IPS-NIHi11 (cell line): ENCODE data around the gene ACSF2.
"Not testable (repeated sequence)": the region's sequence is repeated elsewhere in the genome, so short reads cannot be mapped to it uniquely, and the experiment has no call there.

Experiments
- DNase-seq: peaks from one replicate; pipeline ENCODE4 v3.0.0; 2012; ENCODE audit warnings: mixed read lengths, low spot score

Gene ACSF2

DNA sequence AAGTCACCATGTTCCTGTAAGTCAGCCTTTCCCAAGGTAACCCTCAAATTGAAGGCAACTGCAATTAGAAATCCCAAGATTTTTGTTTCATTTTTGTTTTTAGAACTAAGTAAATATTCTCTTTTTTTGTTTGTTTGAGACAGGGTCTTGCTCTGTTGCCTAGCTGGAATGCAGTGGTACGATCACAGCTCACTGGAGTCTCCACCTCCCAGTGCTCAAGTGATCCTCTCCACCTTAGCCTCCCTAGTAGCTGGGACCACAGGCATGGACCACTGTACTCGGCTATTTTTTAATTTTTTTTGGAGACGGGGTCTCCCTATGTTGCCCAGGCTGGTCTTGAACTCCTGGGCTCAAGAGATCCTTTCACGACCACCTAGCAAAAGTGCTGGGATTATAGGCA, 18.1 kb upstream of the ACSF2 start:
- no peak for DNase-seq

DNA sequence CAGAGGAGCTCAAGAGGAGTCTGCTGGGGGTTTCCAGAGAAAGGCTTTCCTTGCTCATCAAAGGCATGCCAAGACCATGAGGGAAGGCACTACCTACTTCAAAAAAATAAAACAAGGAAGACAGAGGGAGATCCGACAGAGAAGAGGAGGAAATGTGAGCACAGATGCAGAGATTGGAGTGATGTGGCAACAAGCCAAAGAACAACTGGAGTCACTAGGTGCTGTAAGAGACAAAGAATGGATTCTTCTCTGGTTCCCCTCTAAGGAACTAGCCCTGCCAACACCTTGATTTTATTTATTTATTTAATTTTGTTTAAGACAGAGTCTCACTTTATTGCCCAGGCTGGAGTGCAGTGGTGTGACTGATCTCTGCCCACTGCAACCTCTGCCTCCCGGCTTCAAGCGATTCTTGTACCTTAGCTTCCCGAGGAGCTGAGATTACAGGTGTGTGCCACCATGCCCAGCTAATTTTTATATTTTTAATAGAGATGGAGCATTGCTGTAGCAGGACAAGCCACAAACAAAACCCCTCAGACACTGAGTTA, 13.8 kb upstream of the ACSF2 start:
- DNase-seq, result no peak

DNA sequence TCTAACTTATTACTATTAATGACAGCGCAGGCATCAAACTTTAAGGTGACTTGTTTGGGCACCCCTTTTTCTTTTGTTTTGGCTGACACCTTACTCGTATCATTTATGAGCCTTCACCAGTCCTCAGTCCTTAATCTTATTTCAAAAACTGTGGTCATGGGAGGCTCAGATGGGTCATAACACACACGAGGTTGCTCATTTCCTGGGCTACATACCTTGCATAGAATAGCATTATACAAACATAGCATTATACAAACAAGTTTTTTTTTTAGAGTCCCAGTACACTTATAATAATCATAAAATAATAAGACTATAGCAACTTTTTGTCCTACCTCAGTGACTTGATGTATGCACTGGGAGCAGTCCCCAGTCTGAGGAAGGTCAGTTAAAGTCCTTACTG, 11.2 kb upstream of the ACSF2 start:
- no peak for DNase-seq

DNA sequence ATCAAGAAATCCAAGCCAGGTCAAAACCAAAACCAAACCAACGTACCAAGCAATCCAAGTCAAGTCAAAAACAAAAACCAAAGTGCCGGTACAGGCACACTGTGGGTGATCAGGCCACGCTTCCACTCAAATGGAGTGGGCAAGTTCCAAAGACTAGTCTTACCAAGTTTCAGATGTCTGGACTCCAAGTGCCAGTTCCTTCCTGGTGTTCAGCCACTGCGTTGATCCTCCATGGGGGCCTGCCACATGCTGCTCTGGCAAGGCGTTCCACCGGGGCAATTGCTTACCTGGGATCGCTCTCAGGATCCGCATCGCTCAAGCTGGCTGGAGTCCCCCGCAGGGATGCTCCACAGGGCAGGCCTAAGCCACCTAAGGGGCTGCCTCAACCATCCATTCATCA, 6.4 kb upstream of the ACSF2 start:
- not testable (repeated sequence) for DNase-seq

DNA sequence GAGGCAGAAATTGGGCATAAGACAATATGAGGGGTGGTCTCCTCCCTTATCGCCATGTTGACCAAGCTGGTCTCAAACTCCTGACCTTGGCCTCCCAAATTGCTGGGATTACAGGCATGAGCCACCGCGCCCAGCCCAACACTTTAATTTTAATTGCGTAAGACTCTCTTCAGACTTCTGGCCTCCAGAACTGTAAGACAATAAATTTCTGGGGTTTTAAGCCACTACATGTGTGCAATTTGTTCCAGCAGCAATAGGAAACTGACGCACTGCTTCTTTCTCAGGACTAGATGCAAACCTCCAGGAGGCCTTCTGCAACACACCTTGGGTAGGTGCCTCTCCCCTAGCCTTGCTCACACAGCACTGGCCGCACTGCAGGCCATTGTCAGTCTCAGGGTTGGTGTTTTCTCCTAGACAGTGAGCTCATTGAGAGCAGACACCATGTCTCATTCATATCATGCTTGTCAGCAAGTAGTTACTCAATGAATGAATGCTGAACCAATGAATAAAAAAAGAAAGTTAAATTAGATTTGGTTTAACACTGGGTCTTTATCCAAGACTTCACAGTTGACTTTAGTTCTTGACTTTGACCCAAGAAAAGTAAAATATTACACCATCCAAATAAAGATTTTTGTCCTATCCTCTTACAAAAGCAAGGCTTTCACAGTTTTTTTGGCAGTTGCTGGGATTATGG, 5.5 kb upstream of the ACSF2 start:
- DNase-seq, result no peak

DNA sequence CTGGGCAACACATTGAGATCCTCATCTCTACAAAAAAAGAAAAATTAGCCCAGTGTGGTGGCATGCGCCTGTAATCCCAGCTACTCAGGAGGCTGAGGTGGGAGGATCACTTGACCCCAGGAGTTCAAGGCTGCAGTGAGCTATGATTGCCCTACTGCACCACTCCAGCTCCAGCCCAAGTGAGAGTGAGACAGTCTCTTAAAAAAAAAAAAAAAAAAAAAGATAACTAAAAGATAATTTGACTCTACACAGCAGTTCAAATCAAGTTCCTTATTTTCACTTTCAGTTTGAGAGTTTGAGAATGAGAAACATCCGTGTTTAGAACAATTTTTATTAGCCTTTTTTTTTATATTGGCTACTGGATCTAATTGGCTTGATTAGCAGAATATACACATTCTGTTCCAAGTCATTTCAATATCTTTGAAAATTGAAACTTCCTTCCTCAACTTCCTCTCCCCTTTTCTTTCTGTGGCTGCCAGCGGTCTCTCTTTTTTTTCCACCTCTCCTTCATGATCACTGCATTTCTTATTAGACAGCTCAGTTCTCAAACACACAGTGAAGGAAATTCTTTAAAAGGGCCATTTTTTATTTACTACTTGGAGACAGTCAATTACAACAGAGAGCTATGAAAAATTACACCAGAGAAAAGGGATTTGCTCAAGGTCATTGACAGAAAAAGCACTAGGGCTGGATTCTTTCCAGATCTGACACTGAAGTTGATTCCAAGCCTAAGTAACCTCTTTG, 4.5 kb upstream of the ACSF2 start:
- DNase-seq, result no peak

DNA sequence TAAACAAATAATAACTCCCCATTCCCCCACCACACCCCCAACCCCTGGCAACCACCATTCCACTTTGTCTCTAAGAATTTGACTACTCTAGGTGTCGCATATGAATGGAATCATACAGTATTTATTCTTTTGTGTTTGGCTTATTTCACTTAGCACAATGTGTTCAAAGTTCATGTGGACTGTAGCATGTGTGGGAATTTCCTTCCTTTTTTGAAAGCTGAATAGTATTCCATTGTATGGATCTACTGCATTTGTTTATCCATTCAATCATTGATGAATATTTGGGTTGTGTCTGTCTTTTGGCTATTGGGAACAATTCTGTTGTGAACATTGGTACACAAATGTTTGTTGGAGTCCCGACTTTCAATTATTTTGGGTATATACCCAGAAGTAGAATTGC, 3.3 kb upstream of the ACSF2 start:
- no peak for DNase-seq

DNA sequence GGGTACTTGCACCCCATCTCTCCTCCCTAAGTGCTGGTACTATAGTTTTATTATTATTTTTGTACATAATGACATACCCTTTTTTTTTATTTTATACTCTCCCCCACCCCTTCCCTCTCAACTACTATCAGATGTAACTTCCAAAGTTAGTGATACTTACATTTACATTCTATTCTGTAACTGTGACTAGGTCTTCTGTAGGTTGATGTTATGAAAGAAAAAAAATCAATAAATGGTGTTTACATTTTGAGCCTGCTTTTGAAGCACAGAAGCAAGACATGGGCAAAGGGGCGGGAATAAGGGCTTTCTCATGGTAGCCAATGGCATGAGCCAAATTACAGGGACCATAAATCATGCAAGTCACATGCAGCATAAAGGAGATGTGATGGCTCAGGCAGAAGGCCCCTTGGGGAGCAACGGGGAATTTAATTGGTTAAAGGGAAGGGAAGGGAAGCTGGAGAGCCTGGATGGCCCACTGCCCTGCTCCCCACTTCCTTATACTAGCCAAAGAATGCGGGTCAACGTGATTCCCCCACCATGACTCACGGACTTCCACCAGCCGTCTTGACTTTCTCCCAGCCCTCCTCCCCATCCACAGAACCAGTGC, 2.4 kb upstream of the ACSF2 start:
- peak; percentile 32 for DNase-seq

DNA sequence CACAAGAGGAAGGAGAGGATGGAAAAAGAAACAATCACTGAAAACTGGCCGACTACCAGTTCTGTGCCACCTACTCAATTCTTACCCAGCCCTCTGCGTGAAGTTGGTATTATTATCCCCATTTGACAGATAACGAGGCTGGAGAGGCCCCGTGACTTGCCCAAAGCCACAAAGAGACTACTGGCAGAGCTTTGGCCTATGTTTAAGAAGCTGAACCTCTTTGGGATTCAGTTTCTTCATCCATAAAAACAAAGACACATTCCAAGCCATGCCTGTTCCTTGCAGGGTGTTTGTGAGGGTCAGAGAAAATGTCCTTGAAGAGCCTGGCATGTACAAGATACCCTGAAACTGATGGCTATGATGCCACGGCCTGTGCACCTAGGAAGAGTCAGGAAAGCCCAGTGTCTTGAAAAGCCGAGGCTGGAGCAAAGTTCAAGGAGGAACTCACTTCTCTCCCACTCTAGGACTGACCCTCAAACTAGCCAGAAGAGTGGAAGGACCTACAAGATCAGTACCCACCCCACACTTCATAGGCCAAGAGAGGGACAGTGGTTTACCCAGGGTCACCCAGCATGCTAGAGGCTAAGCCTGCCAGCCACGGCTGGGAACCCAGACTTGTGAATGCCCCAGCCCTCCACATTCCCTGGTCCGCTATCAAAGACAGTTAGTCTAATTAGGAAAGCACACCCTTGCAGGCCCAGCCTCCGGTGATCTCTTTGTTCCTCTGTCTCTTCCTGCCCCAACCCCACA, 1.6 kb upstream of the ACSF2 start:
- DNase-seq, result no peak

DNA sequence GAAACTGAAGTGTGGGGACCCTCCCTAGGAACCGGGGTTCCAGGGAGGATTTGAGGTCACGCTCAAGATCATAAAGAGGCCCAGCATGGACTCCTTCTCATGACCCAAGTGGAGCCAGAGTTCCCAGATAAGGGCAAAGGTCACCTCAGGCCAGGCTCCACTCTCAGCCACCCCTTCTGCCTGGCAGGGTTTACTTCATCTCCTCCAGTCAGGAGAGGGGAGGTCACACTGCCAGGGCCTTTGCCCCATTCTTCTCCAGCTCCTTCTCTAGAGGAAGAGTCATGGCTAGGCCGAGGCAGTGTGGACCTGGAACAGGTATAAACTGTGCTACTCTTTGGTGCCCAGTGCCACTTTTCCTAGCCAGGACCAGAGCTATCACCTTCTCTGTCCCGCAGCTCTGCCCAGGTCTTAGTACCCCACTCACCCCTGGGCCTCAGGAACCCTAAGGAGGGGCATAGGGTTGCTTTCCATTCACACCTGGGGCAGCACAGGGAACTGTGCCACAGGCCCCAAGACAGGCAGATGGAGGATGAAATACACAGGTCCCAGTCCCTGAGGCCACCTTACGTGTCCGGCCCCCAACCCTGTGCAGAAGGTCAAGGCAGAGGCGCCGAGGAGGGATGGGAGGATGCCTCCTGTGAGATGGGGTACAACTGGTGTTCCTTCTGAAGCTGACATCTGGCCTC, 879 bp upstream of the ACSF2 start:
- DNase-seq, result no peak

DNA sequence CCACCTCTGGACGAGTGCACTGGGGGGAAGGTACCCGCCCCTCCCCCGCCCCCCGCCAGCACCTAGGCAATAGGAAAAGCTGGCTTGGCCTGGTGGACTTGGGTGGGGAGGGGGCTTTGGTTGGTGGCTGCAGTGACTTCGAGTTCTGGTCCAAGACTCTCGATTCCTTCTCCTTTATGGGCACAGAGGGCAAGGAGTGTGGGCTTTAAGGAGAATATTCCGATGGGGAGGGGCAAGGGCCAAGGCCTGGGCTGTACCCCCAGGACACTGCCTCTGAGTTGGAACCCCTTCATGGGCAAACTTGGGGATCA, 409 bp downstream of the ACSF2 start:
- DNase-seq, result no peak

DNA sequence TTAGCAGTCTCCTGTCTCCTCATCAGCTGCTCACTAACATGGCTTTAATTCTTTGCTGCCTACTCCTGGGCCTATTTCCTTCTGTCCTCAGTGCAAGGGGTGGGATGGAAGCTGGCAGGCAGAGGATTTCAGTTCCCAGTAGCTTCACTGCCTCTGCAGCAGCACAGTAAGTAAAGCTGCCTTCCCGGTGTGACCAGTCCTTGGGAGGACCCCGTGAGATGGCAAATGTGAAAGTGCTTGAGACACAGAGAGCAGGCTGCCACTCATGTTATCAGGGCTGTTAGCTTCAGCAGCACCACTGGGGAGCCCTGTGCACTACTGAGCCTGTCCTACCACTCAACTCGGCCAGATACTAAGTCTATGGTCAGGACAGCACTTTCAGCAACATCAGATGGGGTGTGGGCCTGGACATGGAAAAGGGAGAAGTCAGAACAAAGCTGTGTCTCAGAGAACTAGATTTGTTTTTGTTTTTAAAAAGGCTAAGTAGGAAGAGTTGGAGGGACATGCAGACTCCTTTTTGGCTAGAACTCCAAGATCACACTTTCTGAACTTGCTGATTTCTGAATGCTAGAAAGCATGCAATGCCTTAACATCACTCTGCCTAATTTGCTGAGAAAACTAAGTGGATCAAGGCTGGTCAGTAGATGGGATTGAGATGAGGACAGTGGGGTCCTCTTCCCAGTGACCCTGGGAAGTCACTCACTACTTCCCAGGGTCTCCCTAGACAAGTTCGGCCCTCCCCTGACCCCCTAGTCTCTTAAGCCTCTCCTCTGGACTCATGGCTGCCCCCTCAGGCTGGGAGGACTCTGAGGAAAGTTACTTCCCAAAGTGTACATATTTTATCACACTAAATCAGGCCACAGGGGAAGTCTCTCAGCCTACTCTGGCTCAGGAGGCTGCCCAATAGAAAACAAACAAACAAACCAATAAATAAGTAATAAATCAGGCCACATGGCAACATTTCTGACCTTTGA, 1.1 kb downstream of the ACSF2 start:
- peak; percentile 62 for DNase-seq

DNA sequence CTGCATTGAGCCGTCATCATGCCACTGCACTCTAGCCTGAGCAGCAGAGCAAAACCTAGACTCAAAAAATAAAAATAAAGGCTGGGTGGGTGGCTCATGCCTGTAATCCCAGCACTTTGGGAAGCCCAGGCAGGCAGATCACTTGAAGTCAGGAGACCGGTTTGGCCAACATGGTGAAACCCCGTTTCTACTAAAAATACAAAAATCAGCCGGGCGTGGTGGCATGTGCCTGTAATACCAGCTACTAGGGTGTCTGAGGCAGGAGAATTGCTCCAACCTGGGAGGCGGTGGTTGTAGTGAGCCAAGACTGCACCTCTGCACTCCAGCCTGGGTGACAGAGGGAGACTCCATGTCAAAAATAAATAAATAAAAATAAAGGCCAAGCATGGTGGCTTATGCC, 2.1 kb downstream of the ACSF2 start:
- not testable (repeated sequence) for DNase-seq

DNA sequence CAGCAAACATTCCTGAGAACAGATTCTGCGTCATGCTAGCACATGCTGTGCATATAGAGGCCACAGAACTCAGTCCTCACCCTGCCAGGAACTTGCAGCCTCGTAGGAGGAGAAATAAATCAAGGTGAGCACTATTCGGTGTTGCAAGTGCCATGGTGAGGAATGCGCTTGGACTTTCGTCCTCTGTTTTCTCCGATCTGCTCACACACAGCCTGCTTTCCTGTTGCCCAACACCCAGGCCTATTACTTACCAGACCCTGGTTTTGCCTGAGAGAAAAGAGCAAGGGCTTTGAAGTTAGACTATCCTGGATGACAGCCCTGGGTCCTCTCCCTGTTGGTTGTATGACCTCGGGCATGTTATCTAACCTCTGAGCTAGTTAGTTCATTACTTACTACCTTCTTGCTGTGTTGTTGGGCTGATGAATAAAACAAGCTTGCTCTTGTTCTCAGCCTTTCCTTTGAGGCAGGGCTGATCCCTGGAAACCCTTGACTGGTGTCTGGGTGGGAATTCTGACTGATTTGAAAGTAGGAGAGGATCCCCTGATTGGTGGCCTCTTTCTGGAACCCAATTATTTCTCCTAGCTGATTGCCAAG, 2.9 kb downstream of the ACSF2 start:
- no peak for DNase-seq

DNA sequence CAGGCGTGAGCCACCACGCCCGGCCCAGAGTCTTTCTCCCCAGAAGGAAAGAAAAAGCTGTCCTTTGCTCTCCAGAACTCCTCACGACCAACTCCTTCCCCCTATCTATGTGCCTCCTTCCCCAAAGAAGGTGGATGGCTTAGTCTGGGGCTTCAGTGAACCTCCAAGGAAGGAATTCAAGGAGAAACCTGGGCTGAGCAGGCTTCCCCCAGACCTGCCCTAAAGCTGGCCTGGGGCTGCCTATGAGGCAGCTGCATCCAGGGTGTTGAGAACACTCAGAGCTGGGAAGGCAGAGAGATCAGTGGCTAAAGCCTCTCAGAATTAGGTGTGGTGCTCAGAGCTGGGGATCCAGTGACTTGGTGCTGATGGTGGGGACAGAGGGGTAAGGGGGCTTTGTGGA, 3.8 kb downstream of the ACSF2 start:
- no peak for DNase-seq

DNA sequence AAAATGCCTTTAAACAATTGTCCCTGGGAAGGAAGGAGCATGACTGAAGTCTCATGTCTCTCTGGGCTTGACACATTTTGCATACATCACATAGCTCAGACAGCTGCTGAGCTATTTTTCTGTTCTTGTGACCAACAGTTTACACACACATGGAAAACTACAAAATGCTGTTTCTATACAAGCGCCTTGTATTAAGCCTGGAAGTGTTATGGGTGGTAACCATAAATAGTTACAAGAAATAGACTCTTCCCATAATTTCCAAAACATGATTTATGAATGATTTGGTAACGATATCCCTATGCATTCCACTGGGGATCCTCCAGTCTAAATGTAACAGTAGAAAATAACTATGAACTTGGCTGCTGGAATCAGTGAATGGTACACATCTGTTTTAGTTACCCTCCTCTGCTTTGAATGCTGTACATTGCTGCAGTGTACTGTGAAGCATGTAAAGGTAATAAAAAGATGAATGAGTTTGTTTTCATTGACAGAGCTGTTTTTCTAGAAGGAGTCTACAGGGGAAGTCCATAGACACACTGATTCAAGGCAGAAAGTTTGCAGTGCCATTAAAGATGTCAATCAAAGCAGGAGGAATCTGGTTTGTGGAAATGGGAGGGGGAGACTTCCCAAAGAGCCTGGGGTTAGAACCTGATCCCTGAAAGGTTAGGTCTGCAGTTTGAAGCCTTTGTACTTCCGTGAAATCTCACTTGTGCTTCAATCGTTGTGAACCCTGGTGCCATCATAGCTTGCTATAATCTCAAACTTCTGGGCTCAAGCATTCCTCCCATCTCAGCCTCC, 5.0 kb downstream of the ACSF2 start:
- no peak for DNase-seq

DNA sequence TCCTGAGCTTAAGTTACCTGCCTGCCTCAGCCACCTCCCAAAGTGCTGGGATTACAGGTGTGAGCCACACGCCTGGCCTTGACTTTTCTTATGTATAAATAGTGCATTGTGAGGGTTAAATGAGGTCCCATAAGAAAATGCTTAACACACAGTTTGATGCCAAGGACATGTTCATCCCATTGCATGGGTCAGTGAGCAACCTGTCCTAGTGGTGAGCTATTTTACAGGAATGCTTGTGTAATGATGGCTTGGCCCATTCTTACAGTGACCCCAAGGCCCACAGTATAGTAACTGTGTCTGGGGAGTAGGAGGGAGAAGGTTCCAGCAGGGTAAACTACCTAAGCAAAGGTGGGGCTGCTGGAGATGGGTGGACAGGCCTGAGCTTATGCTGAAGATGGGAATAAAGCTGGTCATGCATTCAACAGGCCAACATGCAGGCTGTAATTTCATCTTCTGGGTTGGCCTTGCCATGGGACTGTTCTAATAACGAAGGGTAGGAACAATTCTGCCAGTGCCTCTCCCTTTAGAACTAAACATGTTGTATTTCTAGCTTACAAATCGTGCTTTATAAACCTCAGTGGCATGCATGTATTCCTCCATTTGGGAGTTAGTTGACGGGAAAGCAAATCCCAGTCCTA, 6.2 kb downstream of the ACSF2 start:
- no peak for DNase-seq

DNA sequence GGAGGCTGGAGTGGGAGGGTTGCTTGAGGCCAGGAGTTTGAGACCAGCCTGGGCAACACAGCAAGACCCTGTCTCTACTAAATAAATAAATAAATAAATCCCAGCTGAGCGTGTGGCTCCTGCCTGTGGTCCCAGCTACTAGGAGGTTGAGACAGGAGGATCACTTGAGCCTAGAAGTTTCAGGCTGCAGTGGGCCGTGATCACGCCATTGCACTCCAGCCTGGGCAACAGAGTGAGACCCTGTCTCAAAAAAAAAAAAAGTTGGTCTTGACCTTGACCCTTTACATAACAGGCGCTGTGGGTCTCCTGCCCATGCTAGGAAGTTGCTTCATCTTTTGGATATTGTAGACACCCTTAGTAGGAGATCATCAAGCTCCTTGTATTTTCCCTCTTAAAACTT, 11.4 kb downstream of the ACSF2 start:
- no peak for DNase-seq

DNA sequence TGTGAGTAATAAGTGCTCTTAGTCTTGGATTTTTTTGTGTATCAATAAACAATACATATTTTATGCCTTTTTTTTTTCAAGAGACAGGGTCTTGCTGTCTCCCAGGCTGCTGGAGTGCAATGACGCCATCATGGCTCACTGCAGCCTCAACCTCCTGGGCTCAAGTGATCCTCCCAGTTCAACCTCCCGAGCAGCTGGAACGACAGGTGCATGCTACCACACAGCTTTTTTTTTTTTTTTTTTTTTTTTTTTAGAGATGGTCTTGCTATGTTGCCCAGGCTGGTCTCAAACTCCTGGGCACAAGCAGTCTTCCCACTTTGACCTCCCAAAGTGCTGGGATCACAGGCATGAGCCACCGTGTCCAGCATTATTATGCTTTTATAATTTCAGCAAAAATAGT, 13.0 kb downstream of the ACSF2 start:
- no peak for DNase-seq
